ENCODE results near the gene PRODH2.
"Not testable (repeated sequence)": the region's sequence is repeated elsewhere in the genome, so short reads cannot be mapped to it uniquely, and the experiment has no call there.

Gene PRODH2

DNA sequence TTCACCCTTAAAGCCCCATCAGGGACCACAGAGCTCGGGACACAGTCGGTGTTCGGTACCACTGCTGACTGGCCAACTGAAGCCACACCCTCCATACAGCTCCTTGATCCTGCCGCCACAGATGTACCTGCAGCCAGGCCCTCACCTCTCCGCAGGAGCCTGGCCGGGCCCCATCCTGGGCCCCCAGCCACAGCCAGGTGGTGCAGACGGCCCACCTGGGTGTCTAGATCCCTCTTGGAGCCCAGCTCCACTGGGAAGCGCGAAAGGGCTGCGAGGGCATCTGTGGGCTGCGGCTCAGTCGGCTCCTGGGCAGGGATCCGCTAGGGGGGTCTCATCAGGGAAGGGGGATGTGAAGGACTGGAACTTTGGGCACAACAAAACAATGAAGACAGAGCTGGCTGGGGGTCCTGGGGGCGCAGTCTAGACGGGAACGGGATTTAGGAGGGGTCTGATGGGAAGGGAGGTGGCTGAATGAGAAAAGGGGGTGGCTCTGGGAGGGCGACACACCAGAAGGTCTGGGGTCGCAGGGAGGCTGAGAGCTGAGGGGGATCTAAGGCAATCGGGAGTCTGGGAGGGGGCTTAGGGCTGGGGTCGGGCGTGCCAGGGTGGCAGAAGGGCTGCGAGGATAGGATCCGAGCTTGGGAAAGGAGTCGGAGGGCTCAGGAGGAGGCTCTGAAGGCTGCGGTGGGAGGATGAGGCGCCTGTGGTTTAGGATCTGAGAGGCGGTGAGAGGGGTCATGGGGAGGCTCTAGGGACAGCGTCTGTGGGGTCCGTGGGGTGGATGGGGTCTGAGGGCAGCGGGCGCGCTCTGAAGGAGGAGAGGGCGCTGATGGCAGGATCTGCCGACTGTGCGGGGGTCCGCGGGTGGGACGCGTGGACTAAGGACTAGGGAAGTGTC lies 15.8 kb downstream of the PRODH2 start:
- DNase-seq (ENCODE audit: extremely low read depth in 1 of 2, low read depth in 1 of 2): no peak

DNA sequence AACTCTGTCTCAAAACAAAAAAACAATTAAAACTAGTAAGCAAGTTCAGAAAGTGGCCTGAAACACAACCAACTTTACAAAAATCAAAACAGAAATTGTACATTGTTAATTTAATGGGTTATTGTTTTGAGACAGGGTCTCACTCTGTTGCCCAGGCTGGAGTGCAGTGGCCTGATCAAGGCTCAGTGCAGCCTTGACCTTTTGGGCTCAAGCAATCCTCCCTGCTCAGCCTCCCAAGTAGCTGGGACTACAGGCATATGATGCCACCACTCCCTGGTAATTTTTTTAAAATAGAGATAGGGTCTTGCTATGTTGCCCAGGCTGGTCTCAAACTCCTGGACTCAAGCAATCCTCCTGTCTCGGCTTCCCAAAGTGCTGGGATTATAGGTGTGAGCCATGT lies 17.1 kb downstream of the PRODH2 start:
- not testable (repeated sequence) for DNase-seq (ENCODE audit: extremely low read depth in 1 of 2, low read depth in 1 of 2)

DNA sequence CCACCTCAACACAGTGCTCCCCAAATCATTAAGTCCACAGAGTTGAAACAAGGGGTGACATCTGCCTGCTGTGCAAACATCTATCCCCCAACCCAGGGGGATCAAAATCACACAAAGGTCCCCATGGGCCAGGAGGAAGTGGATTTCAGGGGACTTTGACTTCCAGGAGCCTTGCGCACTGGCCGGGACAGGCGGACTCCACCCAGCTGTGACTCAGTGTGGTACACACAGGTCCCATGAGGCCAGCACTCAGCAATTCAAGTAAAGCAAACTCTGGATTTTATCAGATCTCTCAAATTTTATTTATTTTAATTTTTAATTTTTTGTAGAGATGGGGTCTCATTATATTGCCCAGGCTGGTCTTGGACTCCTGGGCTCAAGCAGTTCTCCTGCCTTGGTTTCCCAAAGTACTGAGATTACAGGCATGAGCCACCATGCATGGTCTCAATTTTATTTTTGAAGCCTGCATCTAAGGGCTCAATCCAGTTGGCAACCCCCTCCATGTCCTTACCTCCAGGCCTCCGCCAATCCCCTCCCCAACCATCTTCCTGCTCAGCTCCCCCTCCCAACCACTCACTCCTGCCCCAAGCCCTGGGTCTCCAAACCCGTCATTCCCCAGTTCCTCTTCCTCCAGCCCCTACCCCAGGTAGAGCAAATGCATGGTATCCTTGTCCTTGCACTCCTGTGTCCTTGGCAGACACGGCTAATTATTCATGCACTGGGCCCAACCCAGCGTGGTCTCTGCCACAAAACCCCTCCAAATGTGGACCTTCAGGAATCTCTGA lies 19.1 kb downstream of the PRODH2 start:
- no peak for DNase-seq (ENCODE audit: extremely low read depth in 1 of 2, low read depth in 1 of 2)

DNA sequence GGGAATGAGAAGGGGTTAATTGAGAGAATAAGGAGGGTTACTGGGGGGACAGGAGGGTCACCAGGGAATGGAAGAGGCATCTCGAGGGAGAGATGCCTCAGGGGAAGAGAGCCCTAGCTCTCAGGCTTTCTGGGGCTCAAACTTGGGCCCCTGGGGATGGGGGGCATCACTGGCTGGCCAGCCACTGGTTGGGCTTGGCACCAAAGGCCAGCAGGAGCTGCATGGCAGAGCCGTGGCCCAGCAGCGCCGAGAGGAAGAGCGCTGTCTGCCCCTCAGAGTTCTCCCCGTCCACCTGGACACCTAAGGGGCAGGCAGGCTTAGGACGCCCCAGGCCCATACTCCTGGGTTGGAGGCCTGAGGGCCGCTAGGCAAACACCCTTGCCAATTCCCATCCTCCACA lies 19.8 kb downstream of the PRODH2 start:
- no peak for DNase-seq (ENCODE audit: extremely low read depth in 1 of 2, low read depth in 1 of 2)

DNA sequence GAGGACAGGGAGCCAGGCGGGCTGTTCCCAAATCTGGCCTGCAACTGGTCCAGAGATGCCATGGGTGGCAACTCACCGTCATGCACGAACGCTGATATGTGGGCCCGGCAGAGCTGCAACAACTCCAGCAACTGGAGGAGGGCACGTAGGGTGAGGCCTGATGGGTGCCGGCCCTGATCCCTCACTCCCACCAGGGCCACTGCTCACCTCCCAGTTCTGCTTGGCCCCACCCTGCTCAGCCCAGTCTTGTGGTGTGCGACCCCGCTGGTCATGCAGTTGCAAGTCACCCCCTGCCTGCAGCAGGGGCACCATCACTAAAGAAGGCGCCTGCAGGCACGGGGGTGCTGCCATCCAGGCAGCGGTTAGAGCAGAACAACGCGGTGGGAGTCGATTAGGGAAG lies 20.3 kb downstream of the PRODH2 start:
- DNase-seq (ENCODE audit: extremely low read depth in 1 of 2, low read depth in 1 of 2): no peak

DNA sequence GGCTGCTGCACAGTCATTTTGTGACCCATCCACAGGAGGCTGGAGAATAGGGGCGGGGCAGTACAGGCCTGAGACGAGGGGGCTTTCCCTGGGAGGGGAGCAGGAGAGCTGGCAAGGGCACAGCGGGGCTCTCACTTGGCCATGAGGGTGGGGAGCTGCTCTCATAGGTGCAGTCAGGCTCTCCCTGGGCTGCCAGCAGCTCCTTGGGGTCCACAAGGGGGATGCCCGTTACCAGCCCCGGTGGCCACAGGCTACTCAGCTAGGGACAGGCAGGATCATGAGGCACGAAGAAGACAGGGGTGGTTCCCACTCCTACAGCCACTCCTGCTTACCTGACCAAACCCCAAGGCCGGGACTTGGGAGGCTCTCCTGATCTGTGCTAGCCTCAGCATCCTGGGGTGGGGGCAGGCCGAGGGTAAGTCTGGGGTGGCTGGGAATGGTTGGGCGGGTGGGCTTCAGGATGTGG lies 20.8 kb downstream of the PRODH2 start:
- no peak for DNase-seq (ENCODE audit: extremely low read depth in 1 of 2, low read depth in 1 of 2)

DNA sequence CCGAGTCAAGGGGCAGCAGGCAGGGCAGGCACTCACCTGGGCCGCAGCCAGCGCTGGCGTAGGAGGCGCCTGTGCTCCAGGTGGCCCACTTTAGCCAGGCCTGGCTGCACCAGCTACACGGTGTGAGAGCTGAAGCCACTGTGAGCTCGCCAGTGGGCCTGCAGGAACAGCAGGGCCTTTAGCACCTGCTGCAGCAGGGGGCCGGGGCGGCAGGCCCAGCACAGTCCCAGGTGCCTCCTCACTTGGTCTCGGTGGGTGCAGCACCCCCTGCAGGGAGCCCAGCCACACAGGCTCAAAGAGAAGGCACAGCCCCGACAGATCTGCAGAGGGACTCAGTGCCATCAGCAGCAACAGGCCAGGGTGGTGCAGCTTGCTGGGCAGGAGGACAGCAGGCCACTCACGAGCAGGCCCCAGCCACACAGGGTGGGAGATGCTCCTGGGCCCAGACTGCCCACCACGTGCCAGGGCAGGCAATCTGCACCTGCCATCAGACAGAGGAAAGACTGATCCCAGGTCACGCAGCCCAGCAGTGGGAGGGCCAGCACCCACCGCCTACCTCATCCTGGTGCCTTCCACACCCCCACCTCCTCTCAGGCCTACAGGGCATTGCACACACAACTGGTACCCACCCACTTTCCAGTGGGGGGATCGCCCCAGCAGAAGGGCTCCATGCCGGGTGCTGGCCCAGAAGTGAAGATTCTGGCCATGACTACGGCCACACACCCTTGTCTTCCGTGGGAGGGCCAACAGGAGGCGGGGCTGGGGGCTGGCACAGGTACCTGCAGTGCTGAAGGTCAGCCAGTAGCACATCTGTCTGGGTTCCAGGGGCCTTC lies 21.4 kb downstream of the PRODH2 start:
- DNase-seq (ENCODE audit: extremely low read depth in 1 of 2, low read depth in 1 of 2): no peak

DNA sequence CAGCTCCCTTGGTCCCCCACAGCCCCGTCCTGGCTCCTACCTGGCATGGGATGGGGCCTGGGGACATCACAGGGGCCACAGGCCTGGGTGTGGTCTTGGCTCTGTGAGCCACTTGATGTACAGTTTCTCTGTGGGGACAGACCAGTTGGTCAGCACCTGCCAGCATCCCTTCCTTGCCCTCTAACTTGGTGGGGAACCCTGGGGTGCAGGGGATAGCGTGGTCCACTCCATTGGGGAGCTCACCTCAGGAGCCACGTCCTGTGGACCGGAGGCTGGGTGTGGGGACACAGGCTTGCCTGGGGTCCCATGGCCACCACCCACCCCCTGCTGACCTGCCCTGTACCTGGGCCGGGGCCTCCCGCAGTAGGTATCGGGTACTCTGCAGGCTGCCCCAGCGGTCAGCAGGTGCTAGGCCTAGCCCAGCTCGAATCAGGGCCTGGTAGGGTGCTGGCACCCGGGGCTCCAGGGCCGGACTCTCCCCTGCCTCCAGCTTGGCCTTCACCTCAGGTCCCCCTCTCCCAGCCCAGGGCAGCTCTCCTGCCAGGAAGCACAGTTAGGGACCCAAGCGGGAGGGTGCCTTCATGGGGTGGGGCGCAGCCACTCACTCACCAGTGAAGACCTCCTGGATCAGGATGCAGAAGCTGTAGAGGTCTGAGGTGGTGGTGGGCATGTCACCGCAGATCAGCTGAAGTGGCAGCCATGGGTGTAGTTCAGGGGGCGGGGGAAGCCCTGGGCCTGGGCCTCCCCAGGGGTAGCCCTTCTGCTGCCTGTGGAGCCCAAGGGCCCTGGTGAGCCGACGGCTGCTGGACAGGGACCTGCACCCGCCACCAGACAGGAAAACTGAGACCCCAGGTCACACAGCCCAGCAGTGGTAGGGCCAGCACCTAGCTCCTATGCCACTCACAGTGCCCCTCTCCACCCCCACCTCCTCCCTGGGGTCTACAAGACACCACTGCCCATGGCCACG lies 22.4 kb downstream of the PRODH2 start:
- DNase-seq (ENCODE audit: extremely low read depth in 1 of 2, low read depth in 1 of 2): no peak

DNA sequence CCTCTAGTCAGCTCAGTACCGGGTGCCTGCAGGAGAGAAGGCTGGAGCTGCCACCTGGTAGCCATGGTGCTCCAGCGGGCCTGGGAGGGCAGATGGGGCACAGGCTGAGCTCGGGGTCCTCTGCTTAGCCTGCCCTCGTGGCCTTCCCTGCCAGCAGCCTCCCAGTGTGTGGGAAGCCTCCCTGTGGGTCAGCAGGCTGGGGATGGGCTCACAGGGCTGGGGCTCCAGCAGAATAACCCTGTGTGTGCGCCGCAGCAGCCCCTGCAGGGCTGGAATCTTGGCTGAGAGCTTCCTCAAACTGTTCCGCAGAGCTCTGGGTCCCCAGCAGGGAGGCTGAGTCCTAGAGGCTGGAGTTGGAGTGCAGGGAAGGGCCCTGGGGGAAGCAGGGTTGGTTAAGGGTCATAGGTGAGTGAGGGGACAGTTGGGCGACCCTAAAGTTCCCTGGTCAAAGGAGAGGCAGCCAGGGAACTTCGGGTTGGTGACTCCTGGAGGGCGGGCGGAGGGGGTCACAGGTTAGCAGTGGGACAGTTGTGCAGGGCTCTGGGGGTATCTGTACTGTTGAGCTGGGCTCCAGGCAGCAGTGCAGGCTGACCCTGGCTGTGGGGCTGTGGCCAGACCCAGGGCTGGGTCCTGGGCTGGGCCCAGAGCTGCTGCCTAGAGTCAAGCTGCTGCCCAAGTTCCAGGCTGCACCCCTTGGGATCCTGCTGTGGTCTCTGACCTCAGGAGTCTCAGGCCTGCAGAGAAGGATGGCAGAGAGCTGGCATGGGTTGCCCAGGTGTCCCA lies 23.3 kb downstream of the PRODH2 start:
- DNase-seq (ENCODE audit: extremely low read depth in 1 of 2, low read depth in 1 of 2): no peak

DNA sequence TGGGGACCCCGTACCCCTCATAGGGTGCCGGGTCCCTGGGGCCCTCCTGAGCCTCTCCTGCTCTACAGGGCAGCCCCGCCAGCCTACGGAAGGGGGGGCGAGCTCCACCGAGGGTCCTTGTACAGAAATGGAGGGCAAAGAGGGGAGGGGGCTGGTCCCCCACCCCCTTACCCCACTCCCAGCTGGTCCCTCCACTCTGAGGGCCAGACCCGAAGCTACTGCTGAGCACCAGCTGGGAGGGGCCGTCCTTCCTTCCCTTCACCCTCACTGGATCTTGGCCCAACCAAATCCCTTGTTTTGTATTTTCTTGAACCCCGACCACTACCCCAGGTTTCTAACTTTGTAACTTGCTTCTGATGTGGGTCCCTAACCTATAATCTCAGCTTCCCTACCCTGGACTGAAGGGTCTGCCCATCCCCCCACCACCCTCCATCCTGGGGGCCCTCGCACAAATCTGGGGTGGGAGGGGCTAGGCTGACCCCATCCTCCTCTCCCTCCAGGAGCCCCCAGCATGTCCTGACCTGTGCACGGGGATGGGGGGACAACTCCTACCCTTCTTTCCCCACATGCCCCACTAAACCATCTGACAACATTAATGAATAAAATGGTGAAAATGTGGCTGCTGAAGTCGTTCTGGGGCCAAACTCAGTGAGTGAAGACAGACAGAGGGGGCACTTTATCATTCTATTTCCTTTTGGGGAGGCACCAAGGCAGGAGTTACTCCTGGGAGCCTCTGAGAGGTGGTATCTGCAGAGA lies 24.3 kb downstream of the PRODH2 start:
- DNase-seq (ENCODE audit: extremely low read depth in 1 of 2, low read depth in 1 of 2): no peak

DNA sequence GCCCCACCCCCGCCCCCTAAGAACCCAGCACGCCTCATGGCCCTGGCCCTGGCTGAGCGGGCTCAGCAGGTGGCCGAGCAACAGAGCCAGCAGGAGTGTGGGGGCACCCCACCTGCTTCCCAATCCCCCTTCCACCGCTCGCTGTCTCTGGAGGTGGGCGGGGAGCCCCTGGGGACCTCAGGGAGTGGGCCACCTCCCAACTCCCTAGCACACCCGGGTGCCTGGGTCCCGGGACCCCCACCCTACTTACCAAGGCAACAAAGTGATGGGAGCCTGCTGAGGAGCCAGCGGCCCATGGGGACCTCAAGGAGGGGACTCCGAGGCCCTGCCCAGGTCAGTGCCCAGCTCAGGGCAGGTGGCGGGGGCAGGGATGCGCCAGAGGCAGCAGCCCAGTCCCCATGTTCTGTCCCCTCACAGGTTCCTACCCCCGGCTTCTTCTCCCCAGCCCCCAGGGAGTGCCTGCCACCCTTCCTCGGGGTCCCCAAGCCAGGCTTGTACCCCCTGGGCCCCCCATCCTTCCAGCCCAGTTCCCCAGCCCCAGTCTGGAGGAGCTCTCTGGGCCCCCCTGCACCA lies 25.3 kb downstream of the PRODH2 start:
- DNase-seq (ENCODE audit: extremely low read depth in 1 of 2, low read depth in 1 of 2): no peak

DNA sequence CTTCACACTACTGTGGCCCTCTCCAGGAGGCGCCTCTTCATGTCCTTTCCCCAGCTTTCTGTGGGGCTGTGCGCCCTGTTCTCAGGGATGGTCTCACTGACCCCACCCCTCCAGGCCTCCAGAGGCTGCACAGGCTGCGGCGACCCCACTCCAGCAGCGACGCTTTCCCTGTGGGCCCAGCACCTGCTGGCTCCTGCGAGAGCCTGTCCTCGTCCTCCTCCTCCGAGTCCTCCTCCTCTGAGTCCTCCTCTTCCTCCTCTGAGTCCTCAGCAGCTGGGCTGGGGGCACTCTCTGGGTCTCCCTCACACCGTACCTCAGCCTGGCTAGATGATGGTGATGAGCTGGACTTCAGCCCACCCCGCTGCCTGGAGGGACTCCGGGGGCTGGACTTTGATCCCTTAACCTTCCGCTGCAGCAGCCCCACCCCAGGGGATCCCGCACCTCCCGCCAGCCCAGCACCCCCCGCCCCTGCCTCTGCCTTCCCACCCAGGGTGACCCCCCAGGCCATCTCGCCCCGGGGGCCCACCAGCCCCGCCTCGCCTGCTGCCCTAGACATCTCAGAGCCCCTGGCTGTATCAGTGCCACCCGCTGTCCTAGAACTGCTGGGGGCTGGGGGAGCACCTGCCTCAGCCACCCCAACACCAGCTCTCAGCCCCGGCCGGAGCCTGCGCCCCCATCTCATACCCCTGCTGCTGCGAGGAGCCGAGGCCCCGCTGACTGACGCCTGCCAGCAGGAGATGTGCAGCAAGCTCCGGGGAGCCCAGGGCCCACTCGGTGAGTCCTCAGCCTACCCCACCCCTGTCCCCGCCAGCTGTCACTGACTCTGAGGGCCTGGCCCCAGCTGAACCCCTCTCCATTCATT lies 26.1 kb downstream of the PRODH2 start:
- no peak for DNase-seq (ENCODE audit: extremely low read depth in 1 of 2, low read depth in 1 of 2)

DNA sequence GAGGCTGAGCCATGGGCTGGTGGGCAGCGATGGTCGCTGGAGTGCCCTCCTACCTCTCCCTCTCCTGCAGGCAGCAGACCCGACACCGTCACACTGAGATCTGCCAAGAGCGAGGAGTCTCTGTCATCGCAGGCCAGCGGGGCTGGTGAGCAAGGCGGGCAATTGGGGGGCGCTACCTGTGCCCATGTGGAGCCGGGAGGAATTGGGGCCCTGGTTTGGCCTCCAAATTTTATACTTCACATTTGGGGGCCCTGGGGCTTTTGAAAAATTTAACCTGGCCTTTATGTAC lies 27.4 kb downstream of the PRODH2 start:
- DNase-seq (ENCODE audit: extremely low read depth in 1 of 2, low read depth in 1 of 2): no peak

DNA sequence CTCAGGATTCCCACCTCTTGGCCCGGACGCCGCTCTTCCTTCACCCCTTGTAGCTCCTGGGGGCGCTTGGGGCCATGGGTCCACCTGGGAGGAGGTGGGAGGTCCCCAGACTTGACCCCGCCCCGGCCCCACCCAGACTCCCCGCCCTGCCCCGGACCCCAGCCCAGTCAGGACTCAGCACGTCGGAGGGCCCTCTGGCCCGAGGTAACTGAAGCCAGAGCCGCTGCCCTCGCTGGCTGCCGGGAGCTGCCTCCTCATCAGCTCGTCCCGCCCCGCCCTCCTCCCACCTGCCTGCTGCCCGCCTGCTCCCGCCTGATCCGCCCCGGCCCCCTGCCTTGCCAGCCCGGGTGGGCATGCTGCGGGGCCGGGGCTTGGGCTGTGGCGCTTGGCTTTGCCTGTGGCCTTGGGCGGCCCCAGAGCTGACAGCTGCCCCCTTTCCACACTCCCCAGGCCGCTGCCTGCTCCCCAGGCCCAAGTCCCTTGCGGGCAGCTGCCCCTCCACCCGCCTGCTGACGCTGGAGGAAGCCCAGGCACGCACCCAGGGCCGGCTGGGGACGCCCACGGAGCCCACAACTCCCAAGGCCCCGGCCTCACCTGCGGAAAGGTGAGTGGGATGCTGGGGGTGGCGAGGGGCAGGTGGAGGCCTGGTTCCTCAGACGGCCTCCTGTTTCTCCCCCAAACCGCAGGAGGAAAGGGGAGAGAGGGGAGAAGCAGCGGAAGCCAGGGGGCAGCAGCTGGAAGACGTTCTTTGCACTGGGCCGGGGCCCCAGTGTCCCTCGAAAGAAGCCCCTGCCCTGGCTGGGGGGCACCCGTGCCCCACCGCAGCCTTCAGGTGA lies 27.9 kb downstream of the PRODH2 start:
- no peak for DNase-seq (ENCODE audit: extremely low read depth in 1 of 2, low read depth in 1 of 2)

DNA sequence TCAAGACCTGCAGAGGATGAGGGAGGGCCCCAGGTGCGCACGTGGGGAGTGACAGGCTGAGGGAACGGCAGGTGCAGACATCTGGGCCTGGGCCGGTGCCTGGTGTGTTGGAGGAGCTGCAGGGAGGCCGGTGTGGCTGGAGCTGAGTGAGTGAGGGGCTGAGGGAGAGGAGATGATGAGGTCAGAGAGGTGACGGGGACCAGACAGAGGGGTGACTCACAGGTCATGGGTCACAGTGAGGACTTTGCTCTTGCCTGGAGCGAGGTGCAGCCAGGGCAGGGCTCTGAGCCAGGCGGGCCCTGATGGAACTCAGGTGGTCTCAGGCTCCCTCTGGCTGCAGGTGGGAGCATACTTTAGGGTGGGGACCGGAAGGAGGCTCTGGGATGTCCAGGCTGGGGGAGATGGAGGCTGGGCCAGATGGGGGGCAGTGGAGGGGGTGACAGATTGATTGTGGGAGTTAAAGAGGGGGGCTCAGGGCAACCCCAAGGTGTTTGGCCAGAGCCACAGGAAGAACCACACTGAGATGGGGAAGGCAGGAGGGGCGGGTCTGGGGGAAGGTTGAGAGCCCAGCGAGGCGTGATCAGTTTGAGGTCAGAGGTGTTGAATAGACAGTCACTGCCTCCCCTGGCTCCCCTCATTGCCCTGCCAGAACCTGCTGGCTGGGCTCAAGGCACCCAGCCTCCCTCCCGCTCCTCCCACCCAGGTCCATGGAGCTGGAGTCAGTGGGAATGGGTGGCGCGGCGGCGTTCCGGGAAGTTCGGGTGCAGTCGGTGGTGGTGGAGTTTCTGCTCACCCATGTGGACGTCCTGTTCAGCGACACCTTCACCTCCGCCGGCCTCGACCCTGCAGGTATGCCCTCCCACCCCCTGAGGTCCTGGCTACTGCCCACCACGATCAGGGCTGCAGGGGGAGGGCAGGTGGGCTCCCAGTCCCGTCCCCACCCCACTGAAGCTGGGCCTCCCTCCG lies 28.9 kb downstream of the PRODH2 start:
- DNase-seq (ENCODE audit: extremely low read depth in 1 of 2, low read depth in 1 of 2): no peak

Measured in stimulated activated CD8-positive, alpha-beta memory T cell treated with anti-CD3 and anti-CD28 coated beads, Interleukin-7, amount 100 ng/mL, for 48 hours (primary cell).